ENCODE results near the gene PMPCB.

The PMPCB gene

GRCh38 chr7:103296901-103297836 is at the start of gene PMPCB:
TSS of gene PMPCB (plus strand) at chr7:103297435. CDS start at chr7:103297460, 25 bp downstream.
- Histone ChIP-seq H3K4me1 (ENCODE audit: control insufficient read depth, insufficient read depth, low read length) (no peaks in the 10 kb centered on the region), H3K36me3 (ENCODE audit: control insufficient read depth in 2 of 2, insufficient read depth in 1 of 2, low read length in 2 of 2) (peaks cover 26 to 37% of the 10 kb centered on the region in 2 experiments), H3K9me3 (ENCODE audit: control insufficient read depth, insufficient read depth, low read depth, low read length) (no peaks in the 10 kb centered on the region), H3K4me3 (ENCODE audit: low read depth, low read length) (peak within 1 kb of the TSS; percentile 94), H3K27ac (ENCODE audit: extremely low read depth, low read depth, low read length) (peak within 1 kb of the TSS; percentile 79)
- CTCF ChIA-PET: interaction anchor here (0.5 to 1.2 kb wide), 8 partner anchors 33 to 1347 kb away, joined by 3 to 6 read pairs (median 4); no protein-coding TSS in a partner anchor
- POLR2A ChIA-PET: no interaction called here
- TF ChIP-seq ZNF174 (tag by site-specific recombination; IDR thresholded peaks at IDR 0.05) (no peak), ZNF292 (tag by site-specific recombination; IDR thresholded peaks at IDR 0.05; ENCODE audit: borderline replicate concordance, low read depth) (no peak), ZNF10 (tag by site-specific recombination; IDR thresholded peaks at IDR 0.05) (no peak), ZNF184 (tag by site-specific recombination; IDR thresholded peaks at IDR 0.05) (no peak), ZNF692 (tag by site-specific recombination; IDR thresholded peaks at IDR 0.05) (peak; percentile 76), ZBTB17 (tag by site-specific recombination; IDR thresholded peaks at IDR 0.05) (peak; percentile 81), ZNF398 (tag by site-specific recombination; IDR thresholded peaks at IDR 0.05) (no peak), ZNF473 (tag by site-specific recombination; IDR thresholded peaks at IDR 0.05) (no peak), HOXC10 (CRISPR knock-in tag; IDR thresholded peaks at IDR 0.05) (no peak), ZNF26 (tag by site-specific recombination; IDR thresholded peaks at IDR 0.05) (no peak), ZNF785 (tag by site-specific recombination; IDR thresholded peaks at IDR 0.05) (no peak), ZNF223 (tag by site-specific recombination; IDR thresholded peaks at IDR 0.05) (no peak), ZNF621 (tag by site-specific recombination; IDR thresholded peaks at IDR 0.05) (no peak), ZNF335 (tag by site-specific recombination; conservative IDR thresholded peaks at IDR 0.05) (peak; percentile 87), MZF1 (tag by site-specific recombination; IDR thresholded peaks at IDR 0.05; ENCODE audit: borderline replicate concordance) (peak; percentile 65; the same call in 1 of the 2 replicates), ZNF510 (tag by site-specific recombination; IDR thresholded peaks at IDR 0.05; ENCODE audit: insufficient replicate concordance) (no peak), ZFP41 (tag by site-specific recombination; IDR thresholded peaks at IDR 0.05; ENCODE audit: borderline replicate concordance) (no peak), ZNF670 (tag by site-specific recombination; IDR thresholded peaks at IDR 0.05; ENCODE audit: low read depth) (no peak), ZSCAN16 (tag by site-specific recombination; IDR thresholded peaks at IDR 0.05) (no peak), ZNF664 (tag by site-specific recombination; IDR thresholded peaks at IDR 0.05) (no peak), SCRT1 (tag by site-specific recombination; IDR thresholded peaks at IDR 0.05; ENCODE audit: borderline replicate concordance) (no peak), ZNF324 (tag by site-specific recombination; IDR thresholded peaks at IDR 0.05) (peak; percentile 87), ZNF660 (tag by site-specific recombination; IDR thresholded peaks at IDR 0.05) (peak; percentile 92; the same call in 1 of the 2 replicates), ZNF214 (tag by site-specific recombination; IDR thresholded peaks at IDR 0.05; ENCODE audit: borderline replicate concordance) (no peak), PRDM10 (tag by site-specific recombination; IDR thresholded peaks at IDR 0.05) (peak; percentile 68), ZNF580 (tag by site-specific recombination; IDR thresholded peaks at IDR 0.05) (peak; percentile 99), KLF9 (tag by site-specific recombination; IDR thresholded peaks at IDR 0.05; ENCODE audit: low read depth) (peak; percentile 33; the same call in 1 of the 2 replicates), ZFP69B (tag by site-specific recombination; IDR thresholded peaks at IDR 0.05) (peak; percentile 67; the same call in 1 of the 2 replicates), ZNF48 (tag by site-specific recombination; IDR thresholded peaks at IDR 0.05) (no peak)

All from HEK293 (cell line).